ENCODE measurements around the gene XRN2. TPM values are rescaled to one million over a fixed set of nuclear protein-coding genes. Genes with fewer than 3 reads are reported as not detected.
"Not testable (repeated sequence)": the region's sequence is repeated elsewhere in the genome, so short reads cannot be mapped to it uniquely, and the experiment has no call there.

Gene XRN2
- total RNA-seq, 1 experiment from 2014 or later, result 76.8 TPM

DNA sequence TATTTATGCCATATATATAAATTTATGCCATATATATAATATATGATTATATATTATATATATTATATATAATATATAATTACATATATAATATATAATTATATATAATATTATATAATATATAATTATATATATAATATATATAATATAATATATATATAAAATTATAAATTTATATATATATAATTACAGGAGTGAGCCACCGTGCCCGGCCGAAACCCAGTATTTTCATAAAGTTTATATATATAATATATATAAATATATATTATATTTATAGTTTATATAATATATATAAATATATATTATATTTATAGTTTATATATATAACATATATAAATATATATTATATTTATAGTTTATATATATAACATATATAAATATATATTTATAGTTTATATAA lies 62.6 kb downstream of the XRN2 start:
- H2AFZ ChIP-seq (ENCODE audit: low read length), result no peak overlapping the region
- no peak overlapping the region for H3K27ac ChIP-seq (ENCODE audit: low read length)
- intact Hi-C loops (cut with micrococcal nuclease), result no loop called here
- H3K27me3 ChIP-seq (ENCODE audit: low read length), result no peaks in the 10 kb centered on the region
- DNase-seq, result no peak
- peaks cover 53% of the 10 kb centered on the region for H3K36me3 ChIP-seq (ENCODE audit: low read depth, low read length)
- no peaks in the 10 kb centered on the region for H3K9me2 ChIP-seq (replicated peaks; ENCODE audit: low read length)
- no peak overlapping the region for H3K9ac ChIP-seq (ENCODE audit: low read length)
- H3K4me2 ChIP-seq (ENCODE audit: low read length), result no peak overlapping the region
- peaks cover 2% of the 10 kb centered on the region; the same call in 1 of the 2 replicates for H3K4me1 ChIP-seq (ENCODE audit: insufficient read depth, low read length)
- BruUV-seq (replicated peaks), result no TSS peak
- ChIA-PET CTCF (no interaction called here), POLR2A (ENCODE audit: unreplicated experiment) (interaction anchor here (0.7 kb wide), 1 partner anchor 9 kb away, joined by 12 read pairs; no protein-coding TSS in a partner anchor)
- no peaks in the 10 kb centered on the region for H3K9me3 ChIP-seq (ENCODE audit: low read length)
- TF ChIP-seq EZH2 (IDR thresholded peaks at IDR 0.05; ENCODE audit: low read length, unreplicated experiment) (no peak), EZH2phosphoT487 (IDR thresholded peaks at IDR 0.05; ENCODE audit: borderline replicate concordance, low read length) (no peak)
- TF ChIP-seq, protein P1, sequence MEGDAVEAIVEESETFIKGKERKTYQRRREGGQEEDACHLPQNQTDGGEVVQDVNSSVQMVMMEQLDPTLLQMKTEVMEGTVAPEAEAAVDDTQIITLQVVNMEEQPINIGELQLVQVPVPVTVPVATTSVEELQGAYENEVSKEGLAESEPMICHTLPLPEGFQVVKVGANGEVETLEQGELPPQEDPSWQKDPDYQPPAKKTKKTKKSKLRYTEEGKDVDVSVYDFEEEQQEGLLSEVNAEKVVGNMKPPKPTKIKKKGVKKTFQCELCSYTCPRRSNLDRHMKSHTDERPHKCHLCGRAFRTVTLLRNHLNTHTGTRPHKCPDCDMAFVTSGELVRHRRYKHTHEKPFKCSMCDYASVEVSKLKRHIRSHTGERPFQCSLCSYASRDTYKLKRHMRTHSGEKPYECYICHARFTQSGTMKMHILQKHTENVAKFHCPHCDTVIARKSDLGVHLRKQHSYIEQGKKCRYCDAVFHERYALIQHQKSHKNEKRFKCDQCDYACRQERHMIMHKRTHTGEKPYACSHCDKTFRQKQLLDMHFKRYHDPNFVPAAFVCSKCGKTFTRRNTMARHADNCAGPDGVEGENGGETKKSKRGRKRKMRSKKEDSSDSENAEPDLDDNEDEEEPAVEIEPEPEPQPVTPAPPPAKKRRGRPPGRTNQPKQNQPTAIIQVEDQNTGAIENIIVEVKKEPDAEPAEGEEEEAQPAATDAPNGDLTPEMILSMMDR (conservative IDR thresholded peaks at IDR 0.05; ENCODE audit: low read depth, low read length), result no peak
- H3K79me2 ChIP-seq (ENCODE audit: low read length), result no peaks in the 10 kb centered on the region
- H3K4me3 ChIP-seq (ENCODE audit: low read length), result no peak overlapping the region
- no peaks in the 10 kb centered on the region for H3F3A ChIP-seq (ENCODE audit: low read length, unreplicated experiment)
- no peaks in the 10 kb centered on the region for H4K20me1 ChIP-seq (ENCODE audit: low read length)
- ATAC-seq, result no peak

DNA sequence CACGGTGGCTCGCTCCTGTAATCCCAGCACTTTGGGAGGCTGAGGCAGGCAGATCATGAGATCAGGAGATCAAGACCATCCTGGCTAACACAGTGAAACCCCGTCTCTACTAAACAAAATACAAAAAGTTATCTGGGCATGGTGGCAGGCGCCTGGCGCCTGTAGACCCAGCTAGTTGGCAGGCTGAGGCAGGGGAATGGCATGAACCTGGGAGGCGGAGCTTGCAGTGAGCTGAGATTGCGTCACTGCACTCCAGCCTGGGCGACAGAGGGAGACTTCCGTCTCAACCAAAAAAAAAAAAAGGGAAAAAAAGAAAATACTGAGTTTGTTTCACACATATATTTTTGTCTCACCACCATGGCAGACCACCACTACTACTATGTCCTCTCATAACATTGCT lies 63.1 kb downstream of the XRN2 start:
- BruUV-seq (replicated peaks); CTCF ChIA-PET; H3K27me3 ChIP-seq (ENCODE audit: low read length); H3K27ac ChIP-seq (ENCODE audit: low read length); H3K9me2 ChIP-seq (replicated peaks; ENCODE audit: low read length); H2AFZ ChIP-seq (ENCODE audit: low read length); H3K4me3 ChIP-seq (ENCODE audit: low read length); H3K79me2 ChIP-seq (ENCODE audit: low read length); H4K20me1 ChIP-seq (ENCODE audit: low read length); H3K4me1 ChIP-seq (ENCODE audit: insufficient read depth, low read length); ATAC-seq; H3K9me3 ChIP-seq (ENCODE audit: low read length); H3K9ac ChIP-seq (ENCODE audit: low read length); H3K4me2 ChIP-seq (ENCODE audit: low read length); DNase-seq; H3F3A ChIP-seq (ENCODE audit: low read length, unreplicated experiment); intact Hi-C loops (cut with micrococcal nuclease): not testable (repeated sequence)
- H3K36me3 ChIP-seq (ENCODE audit: low read depth, low read length), result peaks cover 57% of the 10 kb centered on the region
- POLR2A ChIA-PET (ENCODE audit: unreplicated experiment), result interaction anchor here (0.7 kb wide), 1 partner anchor 10 kb away, joined by 12 read pairs; no protein-coding TSS in a partner anchor

DNA sequence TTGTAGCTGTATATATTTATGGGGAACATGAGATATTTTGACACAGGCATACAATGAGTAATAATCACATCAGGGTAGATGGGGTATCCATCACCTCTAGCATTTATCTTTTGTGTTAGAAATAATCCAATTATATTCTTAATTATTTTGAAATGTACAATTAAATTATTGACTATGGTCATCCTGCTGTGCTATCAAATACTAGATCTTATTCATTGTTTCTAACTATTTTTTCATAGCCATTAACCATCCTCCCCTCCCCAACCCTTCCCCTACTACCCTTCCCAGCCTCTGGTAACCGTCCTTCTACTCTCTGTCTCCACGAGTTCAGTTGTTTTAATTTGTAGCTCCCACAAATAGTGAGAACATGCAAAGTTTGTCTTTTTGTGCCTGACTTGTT lies 65.7 kb downstream of the XRN2 start:
- Histone ChIP-seq H3F3A (ENCODE audit: low read length, unreplicated experiment) (no peaks in the 10 kb centered on the region), H4K20me1 (ENCODE audit: low read length) (0 out of 2 replicates have a peak, but pooled peaks cover 9% of the 10 kb centered on the region), H3K36me3 (ENCODE audit: low read depth, low read length) (peaks cover 48% of the 10 kb centered on the region), H3K4me3 (ENCODE audit: low read length) (no peak overlapping the region), H2AFZ (ENCODE audit: low read length) (no peak overlapping the region), H3K9me3 (ENCODE audit: low read length) (no peaks in the 10 kb centered on the region), H3K4me1 (ENCODE audit: insufficient read depth, low read length) (no peaks in the 10 kb centered on the region), H3K9ac (ENCODE audit: low read length) (no peak overlapping the region), H3K79me2 (ENCODE audit: low read length) (peaks cover 14% of the 10 kb centered on the region; the same call in 1 of the 2 replicates), H3K4me2 (ENCODE audit: low read length) (no peak overlapping the region), H3K27me3 (ENCODE audit: low read length) (no peaks in the 10 kb centered on the region), H3K9me2 (replicated peaks; ENCODE audit: low read length) (no peaks in the 10 kb centered on the region), H3K27ac (ENCODE audit: low read length) (no peak overlapping the region)
- intact Hi-C loops (cut with micrococcal nuclease), result no loop called here
- DNase-seq, result no peak
- ChIA-PET CTCF (no interaction called here), POLR2A (ENCODE audit: unreplicated experiment) (no interaction called here)
- ATAC-seq, result no peak
- no TSS peak for BruUV-seq (replicated peaks)
- TF ChIP-seq, protein P1 (conservative IDR thresholded peaks at IDR 0.05; ENCODE audit: low read depth, low read length), result no peak

Measured in PC-3 (cell line).